Neural progenitor cell (in vitro differentiated cells): ENCODE results near the gene ADIG. TPM values are rescaled to one million over a fixed set of nuclear protein-coding genes. Genes with fewer than 3 reads are reported as not detected.

ENCODE experiments used
- DNase-seq: peaks from one replicate; pipeline ENCODE4 v3.0.0-alpha.2; 2016; ENCODE audit warnings: low spot score
- H2AFZ ChIP-seq: fragments of 200-600 bp; sonication (generic); replicated peaks from 2 replicates; pipeline ENCODE4 v1.6.1; 2016; ENCODE audit warnings: antibody characterized with exemption
- H3F3A ChIP-seq: fragments of 200-600 bp; sonication (generic); 2 replicates; pipeline ENCODE4 v1.6.1; 2016; ENCODE audit warnings: antibody characterized with exemption, low read depth
- H3K27ac ChIP-seq: fragments of 200-600 bp; sonication (generic); 2 replicates; pipeline ENCODE4 v1.5.1; 2016; ENCODE audit warnings: mild to moderate bottlenecking
- H3K27me3 ChIP-seq: fragments of 200-600 bp; sonication (generic); 2 replicates; pipeline ENCODE4 v1.6.1; 2016; ENCODE audit warnings: mild to moderate bottlenecking, moderate library complexity
- H3K36me3 ChIP-seq: fragments of 200-600 bp; sonication (generic); 2 replicates; pipeline ENCODE4 v1.5.1; 2016
- H3K4me1 ChIP-seq: fragments of 200-600 bp; sonication (generic); 2 replicates; pipeline ENCODE4 v1.6.1; 2016; ENCODE audit warnings: mixed run types
- H3K4me2 ChIP-seq: fragments of 200-600 bp; sonication (generic); 2 replicates; pipeline ENCODE4 v1.6.1; 2016
- H3K4me3 ChIP-seq: fragments of 200-600 bp; sonication (generic); 2 replicates; pipeline ENCODE4 v1.5.1; 2016
- H3K79me2 ChIP-seq: fragments of 200-600 bp; sonication (generic); 2 replicates; pipeline ENCODE4 v1.6.1; 2016; ENCODE audit warnings: low read depth
- H3K9ac ChIP-seq: fragments of 200-600 bp; sonication (generic); 2 replicates; pipeline ENCODE4 v1.6.1; 2016
- H3K9me3 ChIP-seq: fragments of 200-600 bp; sonication (generic); 2 replicates; pipeline ENCODE4 v1.5.1; 2016; ENCODE audit warnings: low read depth
- H4K20me1 ChIP-seq: fragments of 200-600 bp; sonication (generic); 2 replicates; pipeline ENCODE4 v1.6.1; 2016; ENCODE audit warnings: low read depth
- H3K27ac Mint-ChIP-seq: 3 replicates; pipeline ENCODE4 v1.8.0; 2021; ENCODE audit warnings: mixed read lengths
- H3K27me3 Mint-ChIP-seq: 2 replicates; pipeline ENCODE4 v1.8.0; 2022; ENCODE audit warnings: low read depth, mild to moderate bottlenecking, inconsistent platforms, moderate library complexity, mixed read lengths; ENCODE audit not compliant: insufficient read depth
- H3K36me3 Mint-ChIP-seq: 3 replicates; pipeline ENCODE4 v1.8.0; 2021; ENCODE audit warnings: mixed read lengths
- H3K4me1 Mint-ChIP-seq: 3 replicates; pipeline ENCODE4 v1.8.0; 2021; ENCODE audit warnings: mixed read lengths
- H3K4me3 Mint-ChIP-seq: 3 replicates; pipeline ENCODE4 v1.8.0; 2021; ENCODE audit warnings: mild to moderate bottlenecking, moderate library complexity, mixed read lengths
- H3K9me3 Mint-ChIP-seq: 3 replicates; pipeline ENCODE4 v1.8.0; 2020; ENCODE audit warnings: mixed read lengths
- CTCF ChIP-seq: fragments of 200-600 bp; sonication (generic); IDR thresholded peaks from 2 replicates; pipeline ENCODE4 v1.5.1; 2017; ENCODE audit warnings: antibody characterized with exemption, mild to moderate bottlenecking
- EZH2 ChIP-seq: fragments of 200-600 bp; sonication (generic); IDR thresholded peaks from 2 replicates; pipeline ENCODE4 v1.6.1; 2017; ENCODE audit warnings: antibody characterized with exemption, mild to moderate bottlenecking, moderate library complexity
- EZH2phosphoT487 ChIP-seq: fragments of 200-600 bp; sonication (generic); IDR thresholded peaks from 2 replicates; pipeline ENCODE4 v1.6.1; 2017; ENCODE audit warnings: antibody characterized with exemption
- total RNA-seq: library from RNA; depleted of rRNA; stranded (reverse); fragments of >200 nt; gene quantifications from 2 replicates; pipeline ENCODE4 v1.2.3, GENCODE V29; 2015; ENCODE audit warnings: low replicate concordance

ADIG gene
- total RNA-seq, 1 donor from 2014 or later: not detected

DNA sequence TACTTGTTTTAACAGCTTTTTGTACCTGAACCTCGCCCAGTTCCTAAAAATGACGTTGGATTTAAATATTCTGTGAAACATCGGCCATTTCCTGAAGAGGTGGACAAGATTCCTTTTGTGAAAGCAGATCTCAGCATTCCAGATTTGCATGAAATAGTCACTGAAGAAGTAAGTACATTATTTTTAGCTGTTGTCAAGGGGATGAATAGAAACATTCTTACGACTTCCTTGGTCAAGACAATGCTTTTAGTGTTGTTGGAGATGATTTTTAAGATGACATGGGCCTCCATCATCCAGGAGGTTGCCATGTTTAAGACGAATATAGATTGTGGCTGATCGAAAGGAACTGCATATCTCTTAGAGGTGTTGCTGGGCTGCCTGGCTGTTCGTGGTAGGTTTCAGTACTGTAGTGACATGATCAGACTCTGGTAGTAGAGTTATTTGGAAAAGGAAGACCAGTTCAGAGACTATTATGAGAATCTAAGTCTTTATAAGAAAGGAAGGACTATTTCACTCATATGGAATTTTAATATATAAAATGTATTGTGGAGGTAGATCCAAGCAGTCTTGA is 29.9 kb upstream of the ADIG start:
- Histone ChIP-seq H3K4me1 (no peaks in the 10 kb centered on the region), H3K36me3 (peaks cover 19% of the 10 kb centered on the region), H3K27ac (no peak overlapping the region), H4K20me1 (no peaks in the 10 kb centered on the region), H3K79me2 (no peaks in the 10 kb centered on the region), H3K27me3 (no peaks in the 10 kb centered on the region), H3F3A (no peaks in the 10 kb centered on the region), H3K4me2 (no peak overlapping the region), H2AFZ (no peak overlapping the region), H3K9ac (no peak overlapping the region), H3K4me3 (no peak overlapping the region), H3K9me3 (no peaks in the 10 kb centered on the region)
- no peaks in the 10 kb centered on the region for H3K9me3 Mint-ChIP-seq
- H3K4me3 Mint-ChIP-seq: no peak overlapping the region
- H3K27ac Mint-ChIP-seq: no peak overlapping the region
- no peak for TF ChIP-seq EZH2phosphoT487
- no peak for TF ChIP-seq EZH2
- no peak for TF ChIP-seq CTCF
- no peaks in the 10 kb centered on the region for H3K4me1 Mint-ChIP-seq
- H3K36me3 Mint-ChIP-seq: peaks cover 10% of the 10 kb centered on the region
- DNase-seq: no peak
- no peaks in the 10 kb centered on the region for H3K27me3 Mint-ChIP-seq

DNA sequence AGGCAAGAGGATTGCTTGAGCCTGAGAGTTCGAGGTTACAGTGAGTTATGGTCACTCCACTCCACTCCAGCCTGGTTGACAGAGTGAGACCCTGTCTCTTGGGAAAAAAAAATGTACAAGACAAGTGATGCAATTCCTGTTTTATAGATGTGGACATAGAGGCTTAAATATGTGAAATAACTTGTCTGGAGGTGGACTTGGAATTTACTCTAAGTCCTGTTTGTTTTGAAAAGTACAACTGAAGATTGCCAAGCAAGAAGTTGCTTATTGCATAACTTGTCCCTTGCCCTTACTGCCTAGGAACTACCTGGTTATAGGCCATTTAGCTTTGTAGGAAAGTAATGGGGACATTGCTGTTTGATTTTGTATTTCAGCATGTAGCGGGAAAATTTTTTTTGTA is 26.0 kb upstream of the ADIG start:
- Histone ChIP-seq H3K9me3 (no peaks in the 10 kb centered on the region), H3F3A (no peaks in the 10 kb centered on the region), H3K9ac (no peak overlapping the region), H4K20me1 (no peaks in the 10 kb centered on the region), H3K4me3 (no peak overlapping the region), H3K27ac (no peak overlapping the region), H2AFZ (no peak overlapping the region), H3K36me3 (peaks cover 26% of the 10 kb centered on the region), H3K4me2 (no peak overlapping the region), H3K27me3 (no peaks in the 10 kb centered on the region), H3K4me1 (no peaks in the 10 kb centered on the region), H3K79me2 (no peaks in the 10 kb centered on the region)
- no peak for DNase-seq
- TF ChIP-seq EZH2phosphoT487 (no peak), CTCF (no peak), EZH2 (no peak)
- no peak overlapping the region for H3K4me3 Mint-ChIP-seq
- no peaks in the 10 kb centered on the region for H3K4me1 Mint-ChIP-seq
- H3K36me3 Mint-ChIP-seq: peaks cover 26% of the 10 kb centered on the region
- no peaks in the 10 kb centered on the region for H3K9me3 Mint-ChIP-seq
- H3K27ac Mint-ChIP-seq: no peak overlapping the region
- H3K27me3 Mint-ChIP-seq: no peaks in the 10 kb centered on the region

GRCh38 chr20:38555395-38555794 is 25.6 kb upstream of the ADIG start:
- no peaks in the 10 kb centered on the region for H3K4me1 ChIP-seq
- H3K27me3 ChIP-seq: no peaks in the 10 kb centered on the region
- H2AFZ ChIP-seq: no peak overlapping the region
- H3F3A ChIP-seq: no peaks in the 10 kb centered on the region
- H3K9ac ChIP-seq: no peak overlapping the region
- no peaks in the 10 kb centered on the region for H4K20me1 ChIP-seq
- no peak for DNase-seq
- H3K27ac ChIP-seq: no peak overlapping the region
- H3K79me2 ChIP-seq: no peaks in the 10 kb centered on the region
- H3K4me3 Mint-ChIP-seq: no peak overlapping the region
- peaks cover 26% of the 10 kb centered on the region for H3K36me3 ChIP-seq
- H3K4me2 ChIP-seq: no peak overlapping the region
- H3K27ac Mint-ChIP-seq: no peak overlapping the region
- no peaks in the 10 kb centered on the region for H3K9me3 Mint-ChIP-seq
- H3K27me3 Mint-ChIP-seq: no peaks in the 10 kb centered on the region
- peaks cover 29% of the 10 kb centered on the region for H3K36me3 Mint-ChIP-seq
- TF ChIP-seq EZH2 (no peak), CTCF (no peak), EZH2phosphoT487 (no peak)
- H3K9me3 ChIP-seq: no peaks in the 10 kb centered on the region
- H3K4me3 ChIP-seq: no peak overlapping the region
- H3K4me1 Mint-ChIP-seq: no peaks in the 10 kb centered on the region
